HepG2 (cell line): ENCODE data around the gene CBX6.

Experiments
- BRD4 ChIP-seq: sonication (generic); formaldehyde crosslinking; IDR thresholded peaks from 2 replicates; pipeline ENCODE4 v1.4.0; 2020; ENCODE audit warnings: missing genetic modification reagents
- CTCF ChIP-seq: sonication (generic); formaldehyde crosslinking; IDR thresholded peaks from 2 replicates; pipeline ENCODE4 v1.5.0; 2020; ENCODE audit warnings: mild to moderate bottlenecking, missing genetic modification reagents, moderate library complexity
- SMC3 ChIP-seq: IDR thresholded peaks from 2 replicates; pipeline ENCODE4 v1.6.1; 2011; ENCODE audit warnings: low read length, improper control_type of control experiment
- TAF1 ChIP-seq: sonication (generic); formaldehyde crosslinking; IDR thresholded peaks from 2 replicates; pipeline ENCODE4 v1.4.0; 2020; ENCODE audit warnings: missing genetic modification reagents
- ZNF282 ChIP-seq: fragments of 450-650 bp; IDR thresholded peaks from 2 replicates; pipeline ENCODE4 v1.6.1; 2018; ENCODE audit not compliant: partially characterized antibody
- TF ChIP-seq, protein P1 (sequence below): sonication (generic); formaldehyde crosslinking; IDR thresholded peaks from 2 replicates; pipeline ENCODE4 v1.9.0; 2022; ENCODE audit warnings: missing genetic modification reagents, mild to moderate bottlenecking, borderline replicate concordance

GRCh38 chr22:38843657-38844314 lies 28.2 kb downstream of the CBX6 start, which contains the start of gene NPTXR:
- TF ChIP-seq TAF1 (no peak), ZNF282 (no peak), BRD4 (peak; percentile 33; the same call in 1 of the 2 replicates), SMC3 (no peak), CTCF (no peak)
- TF ChIP-seq, protein P1, sequence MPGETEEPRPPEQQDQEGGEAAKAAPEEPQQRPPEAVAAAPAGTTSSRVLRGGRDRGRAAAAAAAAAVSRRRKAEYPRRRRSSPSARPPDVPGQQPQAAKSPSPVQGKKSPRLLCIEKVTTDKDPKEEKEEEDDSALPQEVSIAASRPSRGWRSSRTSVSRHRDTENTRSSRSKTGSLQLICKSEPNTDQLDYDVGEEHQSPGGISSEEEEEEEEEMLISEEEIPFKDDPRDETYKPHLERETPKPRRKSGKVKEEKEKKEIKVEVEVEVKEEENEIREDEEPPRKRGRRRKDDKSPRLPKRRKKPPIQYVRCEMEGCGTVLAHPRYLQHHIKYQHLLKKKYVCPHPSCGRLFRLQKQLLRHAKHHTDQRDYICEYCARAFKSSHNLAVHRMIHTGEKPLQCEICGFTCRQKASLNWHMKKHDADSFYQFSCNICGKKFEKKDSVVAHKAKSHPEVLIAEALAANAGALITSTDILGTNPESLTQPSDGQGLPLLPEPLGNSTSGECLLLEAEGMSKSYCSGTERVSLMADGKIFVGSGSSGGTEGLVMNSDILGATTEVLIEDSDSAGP, result no peak
